Amniotic stem cell (primary cell): ENCODE measurements around the gene CBFA2T2.
"Not testable (repeated sequence)": the region's sequence is repeated elsewhere in the genome, so short reads cannot be mapped to it uniquely, and the experiment has no call there.

ENCODE experiments used
- DNase-seq: peaks from one replicate; lab custom pipeline; 2025; lab: John Stamatoyannopoulos, UW

Gene CBFA2T2

DNA sequence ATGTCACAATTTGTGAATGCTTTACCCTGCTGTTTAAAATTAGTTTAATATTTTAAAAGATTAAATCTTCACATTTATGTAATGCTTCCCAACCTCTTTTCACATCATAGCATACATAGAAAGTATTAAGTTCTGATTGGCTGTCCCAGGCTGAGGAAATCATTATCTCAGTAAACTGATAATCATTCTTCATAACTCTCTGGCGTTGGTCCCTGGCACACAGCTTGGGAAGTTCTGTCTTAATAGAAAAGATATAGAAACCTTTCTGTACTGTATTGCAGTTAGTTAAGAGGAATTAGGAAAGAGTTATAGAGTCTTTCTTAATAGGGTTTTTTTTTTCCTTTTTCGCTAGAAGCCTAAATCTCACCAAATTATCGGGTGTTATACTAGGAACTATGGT, 85.4 kb downstream of the CBFA2T2 start:
- DNase-seq, result no peak

GRCh38 chr20:33576432-33577125, 86.7 kb downstream of the CBFA2T2 start:
- no peak for DNase-seq

DNA sequence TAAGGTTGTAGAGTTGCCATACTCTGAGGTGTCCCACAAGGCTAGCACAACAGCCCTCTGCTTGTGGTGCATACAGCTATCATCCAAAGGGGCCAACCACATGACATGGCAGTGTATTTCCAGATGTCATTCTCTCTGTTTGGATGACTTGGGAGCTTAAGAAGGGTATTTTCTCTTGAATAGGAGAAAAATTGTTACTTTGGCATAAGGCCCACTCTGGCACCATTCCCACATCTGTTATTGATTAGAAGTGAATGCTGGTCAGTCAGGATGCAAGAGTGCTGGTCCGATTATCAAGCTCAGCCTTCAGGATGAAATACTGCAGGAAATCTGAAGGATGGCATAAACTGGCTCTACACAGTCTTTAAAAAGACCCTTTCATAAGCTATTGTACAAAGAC, 88.6 kb downstream of the CBFA2T2 start:
- no peak for DNase-seq

GRCh38 chr20:33583143-33583542, 93.2 kb downstream of the CBFA2T2 start:
- DNase-seq, result no peak

- DNase-seq, result no peak
These were observed 95.1 kb downstream of the CBFA2T2 start for GRCh38 chr20:33584976-33585375.

DNA sequence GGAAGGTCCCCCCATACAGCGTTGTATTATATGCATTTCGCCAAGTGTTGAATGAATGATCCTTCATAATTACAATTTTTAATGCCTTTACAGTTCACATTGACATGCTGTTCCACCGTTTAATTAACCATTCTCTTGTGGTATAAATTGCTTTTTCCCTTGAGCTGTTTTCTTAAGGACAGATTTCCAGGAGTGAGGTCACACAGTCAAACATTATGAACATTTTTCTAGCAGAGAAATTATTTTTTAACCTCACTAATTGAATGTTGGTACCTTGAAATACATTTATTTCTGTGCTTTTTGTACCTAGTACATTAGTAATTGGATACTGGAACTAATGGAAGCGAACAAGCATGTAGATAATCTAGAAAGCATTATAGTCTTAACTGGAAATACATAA, 95.5 kb downstream of the CBFA2T2 start:
- no peak for DNase-seq

- DNase-seq, result no peak
These were observed 99.2 kb downstream of the CBFA2T2 start for GRCh38 chr20:33589059-33589458.

DNA sequence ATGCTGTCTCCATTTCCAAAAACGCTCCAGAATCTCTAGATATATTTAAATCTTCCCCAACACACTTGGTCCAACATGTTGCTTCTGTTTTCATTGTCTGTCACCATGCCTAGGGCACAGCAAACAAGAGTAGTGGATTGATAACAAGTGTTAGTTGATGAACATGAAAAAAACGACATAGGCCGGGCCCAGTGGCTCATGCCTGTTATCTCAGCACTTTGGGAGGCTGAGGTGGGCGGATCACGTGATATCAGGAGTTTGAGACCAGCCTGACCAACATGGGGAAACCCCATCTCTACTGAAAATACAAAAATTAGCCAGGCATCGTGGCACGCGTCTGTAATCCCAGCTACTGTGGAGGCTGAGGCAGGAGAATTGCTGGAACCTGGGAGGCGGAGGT, 102.0 kb downstream of the CBFA2T2 start:
- not testable (repeated sequence) for DNase-seq

- no peak for DNase-seq
These were observed 104.8 kb downstream of the CBFA2T2 start for GRCh38 chr20:33594743-33595142.

DNA sequence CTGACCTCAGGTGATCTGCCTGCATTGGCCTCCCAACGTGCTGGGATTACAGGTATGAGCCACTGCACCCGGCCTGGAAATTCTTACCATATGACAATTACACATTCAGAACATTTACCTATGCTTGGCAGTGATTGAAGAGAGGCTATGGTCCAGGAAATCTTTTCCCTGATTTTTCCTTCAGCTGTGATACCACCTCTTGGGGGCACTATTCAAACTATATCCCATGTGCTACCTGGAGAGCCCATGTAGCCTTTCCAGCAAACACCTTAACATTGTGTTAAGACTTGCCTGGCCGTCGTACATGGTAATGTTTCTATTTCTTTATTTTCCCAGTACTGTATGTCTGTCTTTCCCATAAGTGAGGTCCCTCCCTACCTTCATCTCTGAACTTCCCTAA, 110.5 kb downstream of the CBFA2T2 start:
- DNase-seq, result no peak

- DNase-seq, result no peak
These were observed 111.1 kb downstream of the CBFA2T2 start for GRCh38 chr20:33600981-33601380.

- DNase-seq, result no peak
These were observed 112.0 kb downstream of the CBFA2T2 start for GRCh38 chr20:33601861-33602260.

- DNase-seq, result no peak
These were observed 113.1 kb downstream of the CBFA2T2 start for GRCh38 chr20:33602826-33603590.

DNA sequence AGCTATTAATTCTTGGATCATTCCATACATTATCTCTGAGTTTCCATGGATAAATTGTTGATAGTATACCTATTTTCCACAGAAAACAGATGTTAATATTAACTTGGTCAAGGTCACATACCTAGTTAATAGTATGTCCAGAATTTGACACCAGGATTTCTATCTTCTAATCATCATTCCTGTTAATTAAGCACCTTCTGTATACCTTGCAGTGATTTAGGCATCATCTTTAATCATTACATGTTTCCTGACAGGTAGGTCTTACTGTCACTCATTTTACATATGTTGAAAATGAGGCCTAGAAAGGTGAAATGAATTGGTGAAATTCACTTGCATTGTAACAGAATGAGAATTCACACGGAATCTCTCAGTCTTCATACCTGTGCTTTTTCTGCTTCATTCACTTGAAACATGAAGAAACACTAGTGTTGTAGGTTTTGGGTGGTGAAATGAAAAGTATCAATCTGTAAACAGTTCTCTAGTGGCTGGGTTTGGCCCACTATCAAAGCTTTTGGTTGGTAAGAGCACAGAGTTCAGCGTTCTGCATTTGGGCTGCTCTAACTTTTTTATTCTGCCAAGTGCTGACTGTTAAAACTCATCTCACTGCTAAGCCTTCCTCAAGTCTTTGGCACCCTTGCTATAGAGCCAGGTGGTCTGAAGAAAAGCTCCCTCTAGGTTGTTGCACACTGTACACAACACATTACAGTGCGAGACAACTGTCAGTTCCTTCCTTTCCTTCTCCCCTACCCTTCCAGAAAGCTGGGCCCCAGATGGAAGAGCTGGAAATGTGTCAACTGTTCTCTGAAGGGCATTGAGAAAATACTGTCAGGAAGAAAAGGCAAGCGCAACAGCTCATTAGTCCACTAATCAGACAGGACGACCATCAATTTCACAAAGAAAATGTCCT, 114.4 kb downstream of the CBFA2T2 start:
- no peak for DNase-seq

- DNase-seq, result no peak
These were observed 115.1 kb downstream of the CBFA2T2 start for GRCh38 chr20:33604991-33605370.

GRCh38 chr20:33606118-33606771, 116.3 kb downstream of the CBFA2T2 start:
- no peak for DNase-seq

- no peak for DNase-seq
These were observed 119.6 kb downstream of the CBFA2T2 start for GRCh38 chr20:33609504-33609903.

GRCh38 chr20:33611106-33611505, 121.2 kb downstream of the CBFA2T2 start:
- no peak for DNase-seq

- no peak for DNase-seq
These were observed 122.1 kb downstream of the CBFA2T2 start for GRCh38 chr20:33612001-33612400.

GRCh38 chr20:33621717-33622400, 132.0 kb downstream of the CBFA2T2 start:
- DNase-seq, result no peak

DNA sequence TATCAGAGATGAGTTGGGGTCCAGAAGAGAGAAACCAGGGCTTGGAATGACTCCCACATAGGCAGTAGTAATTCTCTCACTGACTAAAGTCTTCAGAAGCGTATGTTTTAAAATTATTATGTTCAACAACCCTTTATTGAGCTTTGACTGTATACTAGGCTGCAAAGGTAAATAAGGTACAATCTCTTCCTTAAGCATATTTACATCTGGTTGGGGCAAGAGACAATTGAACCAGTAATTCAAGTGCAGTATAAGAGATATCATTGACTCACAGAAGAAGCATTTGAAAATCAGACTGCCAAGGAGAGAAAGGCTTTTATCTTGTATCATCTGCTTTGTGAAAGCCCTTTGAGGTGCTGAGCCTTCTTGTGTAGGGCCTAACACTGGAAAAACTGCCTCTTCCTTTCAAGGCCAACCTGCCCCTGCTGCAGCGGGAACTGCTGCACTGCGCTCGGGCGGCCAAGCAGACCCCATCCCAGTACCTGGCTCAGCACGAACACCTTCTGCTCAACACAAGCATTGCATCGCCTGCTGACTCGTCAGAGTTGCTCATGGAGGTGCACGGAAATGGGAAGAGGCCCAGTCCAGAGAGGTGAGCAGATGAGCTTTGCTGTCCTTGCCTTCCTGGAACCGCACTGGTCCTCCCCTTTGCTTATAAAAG, 132.9 kb downstream of the CBFA2T2 start:
- no peak for DNase-seq
